Right cardiac atrium (tissue), 5 donors: ENCODE results near the gene ATM. TPM values are rescaled to one million over a fixed set of nuclear protein-coding genes. Genes with fewer than 3 reads are reported as not detected.

Experiments
- ATAC-seq, 2 donors: fragments of 200-7000 bp; cut with Tn5 transposase; one replicate each; pipeline versions ENCODE4 v1.8.0 to v1.9.1; 2020; ENCODE audit warnings: moderate library complexity in 2 of 2, mild to moderate bottlenecking in 1 of 2
- DNase-seq, 3 donors: peaks; one replicate each; pipeline ENCODE4 v3.0.0-alpha.2; 2020
- H3K27ac ChIP-seq: one replicate; pipeline ENCODE4 v1.5.1; 2013; ENCODE audit warnings: mild to moderate bottlenecking, low read length, control low read depth, moderate library complexity
- H3K27me3 ChIP-seq: one replicate; pipeline ENCODE4 v1.6.1; 2013; ENCODE audit not compliant: control insufficient read depth, insufficient read depth
- H3K4me1 ChIP-seq: one replicate; pipeline ENCODE4 v1.6.1; 2013; ENCODE audit warnings: low read length; ENCODE audit not compliant: control insufficient read depth, insufficient read depth
- H3K4me3 ChIP-seq: one replicate; pipeline ENCODE4 v1.5.1; 2013; ENCODE audit warnings: low read length, control low read depth
- H3K9me3 ChIP-seq: one replicate; pipeline ENCODE4 v1.6.1; 2013; ENCODE audit warnings: low read length; ENCODE audit not compliant: control insufficient read depth
- WGBS: extraction: QIAGEN DNeasy Blood & Tissue Kit; methylation state at CpG from one replicate; pipeline ENCODE4 v1.1.7; 2013; 5-methylcytosine and 5-hydroxymethylcytosine counted together
- intact Hi-C, 4 donors: fragments of 100-400 bp; cut with DNase I; formaldehyde crosslinking; loops; one replicate each; pipeline versions ENCODE4 v1.11.0 to v1.14.0; 2022 to 2023
- polyA plus RNA-seq: library from polyadenylated mRNA; stranded (reverse); fragments of 200-250 nt; gene quantifications from one replicate; pipeline ENCODE4 v1.2.3, GENCODE V29; 2013
- total RNA-seq, 4 donors: library from RNA; stranded (reverse); fragmentation: NEBNext Ultra II Directional; extraction: Animal tissue kit (Norgen Biotek cat#: 25700); gene quantifications; one replicate each; pipeline ENCODE4 v1.2.1, GENCODE V29; 2021
- donor health status: healthy with polysubstance abuse.
- donor health status: DM: no; HTN: yes; CAD: no.
- donor health status: DM: no; HTN: no; CAD: no.
- donor health status: DM: no; HTN: yes; CAD: no; lungs with severe emphysema.
- donor health status: DM: yes; HTN: yes; CAD: no.

The ATM gene
- total and polyA plus RNA-seq, 5 donors = 18.4 to 46.5 (median 45.1) TPM

GRCh38 chr11:108206171-108206570 is 16.7 kb upstream of the ATM start:
- WGBS = 90% methylated on average over 6 of the region's 6 CpGs
- ATAC-seq = peak; percentile 28 to 60

DNA sequence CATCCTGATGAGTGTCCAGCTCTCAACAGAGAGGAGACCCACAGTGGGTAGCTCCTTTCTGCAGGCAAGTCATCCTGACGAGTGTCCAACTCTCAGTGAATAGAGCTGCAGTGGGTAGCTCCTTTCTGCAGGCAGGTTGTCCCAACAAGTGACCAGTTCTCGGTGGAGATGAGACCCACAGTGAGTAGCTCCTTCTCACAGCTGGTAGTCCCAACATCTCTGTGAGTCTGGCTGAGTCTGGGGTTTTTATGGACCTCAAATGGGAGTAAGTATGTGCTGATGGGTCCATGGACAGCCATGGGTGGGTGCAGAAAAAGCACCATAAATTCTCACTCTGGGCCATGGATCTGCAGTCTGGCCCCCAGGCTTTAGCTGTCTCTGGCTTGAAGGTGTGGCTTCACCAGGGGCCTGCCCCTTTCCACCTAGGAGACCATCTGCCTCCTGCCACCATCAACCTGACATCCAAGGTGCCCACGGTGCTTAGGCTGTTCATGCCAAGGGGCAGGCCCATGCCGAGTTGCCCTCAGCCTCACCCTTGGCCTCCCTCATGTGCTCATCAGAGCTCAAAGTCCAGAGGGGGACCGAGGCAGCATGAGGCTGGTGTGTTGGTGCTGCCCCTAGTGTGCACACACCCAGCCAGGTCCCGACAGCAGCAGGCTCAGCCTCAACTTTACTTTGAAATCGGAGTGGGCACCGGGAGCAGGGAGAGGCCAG is 15.7 kb upstream of the ATM start:
- no peak for DNase-seq
- no peak overlapping the region for H3K4me3 ChIP-seq
- WGBS = 86% methylated on average over 8 of the region's 8 CpGs
- H3K9me3 ChIP-seq = no peaks in the 10 kb centered on the region
- ATAC-seq = peak in 1 of 2 donors; percentile 19
- H3K4me1 ChIP-seq = no peaks in the 10 kb centered on the region
- intact Hi-C loops = no loop called here
- no peaks in the 10 kb centered on the region for H3K27me3 ChIP-seq
- no peak overlapping the region for H3K27ac ChIP-seq

More at GRCh38 chr11:108206171-108206570, 16.7 kb upstream of the ATM start:
- Histone ChIP-seq H3K9me3 (no peaks in the 10 kb centered on the region), H3K4me3 (no peak overlapping the region), H3K27ac (no peak overlapping the region), H3K4me1 (no peaks in the 10 kb centered on the region), H3K27me3 (no peaks in the 10 kb centered on the region)
- intact Hi-C loops = no loop called here
- DNase-seq = peak; percentile 53 to 79 (median 66)

DNA sequence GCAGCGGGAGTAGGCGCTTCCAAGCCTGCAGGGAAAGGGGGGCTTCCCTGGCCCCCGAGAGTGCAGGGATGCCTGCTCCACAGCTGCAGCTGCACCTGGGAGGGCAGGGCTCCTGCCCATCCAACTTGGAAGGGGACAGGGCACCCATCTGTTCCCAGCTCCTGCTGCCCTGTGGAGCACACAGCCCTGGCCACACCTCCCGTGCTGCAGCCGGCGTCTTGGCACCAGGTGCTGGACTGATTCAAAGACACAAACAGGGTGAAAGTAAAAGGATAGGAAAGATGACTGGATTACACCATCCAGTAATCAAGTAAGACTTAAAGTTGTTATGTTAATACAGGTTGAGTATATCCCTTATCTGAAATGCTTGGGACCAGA is 15.2 kb upstream of the ATM start:
- DNase-seq = no peak
- no peak overlapping the region for H3K27ac ChIP-seq
- no peaks in the 10 kb centered on the region for H3K4me1 ChIP-seq
- 97% methylated on average over 6 of the region's 6 CpGs for WGBS
- H3K9me3 ChIP-seq = no peaks in the 10 kb centered on the region
- ATAC-seq = peak in 1 of 2 donors; percentile 16
- intact Hi-C loops = no loop called here
- H3K27me3 ChIP-seq = no peaks in the 10 kb centered on the region
- no peak overlapping the region for H3K4me3 ChIP-seq

DNA sequence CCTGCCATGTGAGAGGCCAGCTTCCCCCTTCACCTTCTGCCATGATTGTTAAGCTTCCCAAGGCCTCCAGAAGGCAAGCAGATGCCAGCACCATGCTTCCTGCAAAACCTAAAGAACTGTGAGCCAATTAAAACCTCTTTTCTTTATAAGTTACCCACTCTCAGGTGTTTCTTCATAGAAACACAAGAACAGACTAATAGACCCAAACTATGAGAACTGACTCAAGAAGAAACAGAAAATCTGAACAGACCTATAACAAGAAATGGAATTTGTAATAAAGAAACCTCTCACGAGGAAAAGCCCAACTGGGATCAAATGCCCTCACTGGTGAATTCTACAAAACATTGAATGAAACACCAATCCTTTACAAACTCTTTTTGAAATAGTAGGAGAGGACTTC is 12.4 kb upstream of the ATM start:
- Histone ChIP-seq H3K9me3 (no peaks in the 10 kb centered on the region), H3K4me1 (no peaks in the 10 kb centered on the region)
- 94% methylated on average over 1 of the region's 1 CpG for WGBS

GRCh38 chr11:108213784-108214183 is 9.1 kb upstream of the ATM start:
- no peak overlapping the region for H3K4me3 ChIP-seq
- no peaks in the 10 kb centered on the region for H3K27me3 ChIP-seq
- 48% methylated on average over 2 of the region's 2 CpGs for WGBS
- ATAC-seq (no peak), DNase-seq (no peak)
- H3K27ac ChIP-seq = no peak overlapping the region
- no peaks in the 10 kb centered on the region for H3K4me1 ChIP-seq
- intact Hi-C loops = no loop called here
- no peaks in the 10 kb centered on the region for H3K9me3 ChIP-seq

More for the DNA sequence above, 12.4 kb upstream of the ATM start:
- intact Hi-C loops = no loop called here
- DNase-seq = no peak
- ATAC-seq = no peak
- no peaks in the 10 kb centered on the region for H3K27me3 ChIP-seq
- H3K4me3 ChIP-seq = no peak overlapping the region
- no peak overlapping the region for H3K27ac ChIP-seq

DNA sequence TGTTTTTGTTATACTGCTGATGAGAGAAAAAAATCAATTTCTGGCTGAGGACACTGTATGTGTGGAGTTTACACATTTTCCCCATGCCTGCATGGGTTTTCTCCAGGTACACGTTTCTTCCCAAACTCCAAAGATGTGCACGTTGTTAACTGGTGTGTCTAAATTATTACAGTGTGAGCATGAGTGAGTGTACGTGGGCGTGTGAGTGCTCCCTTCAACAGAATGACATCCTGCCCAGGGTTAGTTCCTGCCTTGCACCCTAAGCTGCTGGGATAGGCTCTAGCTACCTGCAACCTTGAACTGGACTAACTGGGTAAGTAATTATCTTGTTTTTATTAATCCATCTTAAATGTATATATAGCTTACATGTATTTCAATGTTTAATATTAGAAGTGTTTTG is 5.9 kb upstream of the ATM start:
- intact Hi-C loops = no loop called here
- Histone ChIP-seq H3K4me3 (no peak overlapping the region), H3K27me3 (no peaks in the 10 kb centered on the region), H3K9me3 (no peaks in the 10 kb centered on the region), H3K27ac (no peak overlapping the region), H3K4me1 (no peaks in the 10 kb centered on the region)
- DNase-seq = no peak
- no peak for ATAC-seq
- WGBS = 60% methylated on average over 4 of the region's 4 CpGs

- DNase-seq = no peak
- Histone ChIP-seq H3K27ac (no peak overlapping the region), H3K9me3 (no peaks in the 10 kb centered on the region), H3K4me3 (no peak overlapping the region), H3K27me3 (no peaks in the 10 kb centered on the region), H3K4me1 (no peaks in the 10 kb centered on the region)
- no peak for ATAC-seq
- WGBS = 47% methylated on average over 2 of the region's 2 CpGs
- intact Hi-C loops = no loop called here
Measured at GRCh38 chr11:108218455-108218854, 4.4 kb upstream of the ATM start.

DNA sequence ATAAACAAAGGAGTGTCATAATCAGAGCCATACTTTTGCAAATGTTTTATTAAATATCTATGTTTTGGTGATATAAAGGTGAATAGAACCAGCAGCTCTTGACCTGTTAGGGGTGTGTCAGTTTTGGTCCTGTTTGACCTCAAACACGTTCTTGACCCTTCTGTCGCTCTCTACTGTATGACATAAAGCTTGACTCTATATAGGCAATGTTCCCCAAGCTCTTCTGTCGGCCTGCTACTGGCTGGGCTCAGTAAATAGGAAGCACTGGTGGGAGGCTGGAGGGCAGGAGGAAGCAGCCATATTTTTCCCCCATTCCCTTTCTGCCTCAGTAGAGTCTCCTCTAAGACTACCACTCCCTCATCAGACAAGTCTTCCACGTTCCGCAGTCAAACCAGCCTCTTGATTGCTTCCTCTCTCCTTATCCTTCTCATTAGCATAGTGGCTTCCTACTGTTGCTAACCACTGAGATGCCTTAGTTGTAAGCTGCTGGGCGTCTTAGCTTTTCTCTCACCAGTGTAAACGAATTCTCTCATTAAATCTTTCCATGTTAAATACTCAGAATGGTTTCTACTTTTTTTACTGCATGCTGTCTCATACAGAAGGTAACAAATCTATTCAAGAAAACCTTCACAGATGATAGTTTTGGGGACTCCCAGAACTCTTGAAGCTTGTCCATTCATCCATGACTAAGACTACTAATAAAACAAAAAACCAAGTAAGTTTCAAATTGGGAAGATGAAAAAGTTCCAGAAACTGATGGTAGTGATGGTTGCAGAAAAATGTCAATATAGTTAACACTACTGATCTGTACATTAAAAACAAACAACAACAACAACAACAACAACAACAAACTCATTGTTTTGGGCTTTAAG is 3.7 kb upstream of the ATM start:
- no peak overlapping the region for H3K4me3 ChIP-seq
- 78% methylated on average over 7 of the region's 7 CpGs for WGBS
- intact Hi-C loops = no loop called here
- H3K27me3 ChIP-seq = no peaks in the 10 kb centered on the region
- H3K4me1 ChIP-seq = no peaks in the 10 kb centered on the region
- no peak for DNase-seq
- H3K9me3 ChIP-seq = no peaks in the 10 kb centered on the region
- ATAC-seq = no peak
- H3K27ac ChIP-seq = no peak overlapping the region

DNA sequence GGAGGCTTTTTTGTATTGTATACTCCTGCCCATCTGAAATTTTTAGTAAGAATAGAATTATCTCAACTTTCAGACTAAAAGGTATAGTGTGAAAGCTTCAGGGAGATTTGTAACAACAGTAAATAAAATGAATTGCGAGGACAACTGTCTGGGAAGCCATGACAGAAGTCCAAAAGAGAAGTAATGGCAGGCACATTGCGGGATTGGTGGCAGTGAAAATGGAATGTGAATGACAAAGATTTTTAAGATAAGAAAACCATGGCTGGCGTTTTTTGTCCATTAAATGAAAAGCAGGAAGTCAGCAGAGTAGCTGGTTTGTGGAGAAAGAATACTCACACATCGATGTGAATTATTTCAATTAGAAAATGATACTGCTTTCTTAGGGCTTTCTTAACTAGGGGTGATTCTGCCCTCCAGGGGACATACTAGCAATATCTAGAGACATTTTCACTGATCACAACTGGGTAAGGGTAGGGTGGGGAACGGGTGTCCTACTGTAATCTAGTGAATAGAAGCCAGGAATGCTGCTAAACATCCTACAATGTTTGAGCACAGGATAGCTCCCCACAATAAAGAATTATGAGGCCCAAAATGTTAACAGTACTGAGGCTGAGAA is 2.0 kb upstream of the ATM start:
- H3K27ac ChIP-seq = no peak overlapping the region
- intact Hi-C loops = loop anchor here in 3 of 4 donors (5.0 to 10.0 kb wide), 3 partner anchors 96 to 436 kb away; partner anchors contain the start of genes CUL5 (in 2 of the 3) and ACAT1 (in 1 of the 3)

DNA sequence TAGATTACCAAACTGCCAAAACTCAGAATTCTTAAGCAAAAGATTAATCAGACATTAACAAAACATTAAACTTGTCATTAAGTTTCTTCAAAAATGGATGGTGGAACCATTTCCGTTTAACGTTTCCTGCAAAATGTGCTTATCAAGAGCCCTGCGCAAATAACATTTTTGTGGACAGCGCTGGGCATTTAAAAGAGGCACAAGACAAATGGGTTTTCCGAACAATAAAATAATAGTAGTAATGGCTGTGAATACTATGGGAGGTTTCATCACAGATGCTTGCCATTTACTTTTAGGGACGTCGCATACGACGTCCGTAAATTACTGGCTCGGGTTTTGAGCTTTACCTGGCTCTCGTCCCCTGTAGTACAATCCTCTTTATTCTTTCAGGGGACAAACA is 1.5 kb upstream of the ATM start:
- Histone ChIP-seq H3K27me3 (no peaks in the 10 kb centered on the region), H3K27ac (no peak overlapping the region), H3K4me3 (peak overlapping the region; percentile 82), H3K9me3 (no peaks in the 10 kb centered on the region), H3K4me1 (no peaks in the 10 kb centered on the region)
- no peak for DNase-seq
- ATAC-seq = no peak
- intact Hi-C loops = loop anchor here in 3 of 4 donors (5.0 to 10.0 kb wide), 3 partner anchors 97 to 436 kb away; partner anchors contain the start of genes CUL5 (in 2 of the 3) and ACAT1 (in 1 of the 3)
- WGBS = 2% methylated on average over 12 of the region's 12 CpGs

More for the DNA sequence above, 2.0 kb upstream of the ATM start:
- Histone ChIP-seq H3K9me3 (no peaks in the 10 kb centered on the region), H3K4me3 (peak overlapping the region; percentile 82), H3K27me3 (no peaks in the 10 kb centered on the region), H3K4me1 (no peaks in the 10 kb centered on the region)
- no peak for DNase-seq
- WGBS = 40% methylated on average over 5 of the region's 5 CpGs
- ATAC-seq = no peak
